Caki2 (cell line): ENCODE measurements around the gene BACH2. TPM values are rescaled to one million over a fixed set of nuclear protein-coding genes. Genes with fewer than 3 reads are reported as not detected.

Experiments
- DNase-seq: peaks from one replicate; pipeline ENCODE4 v3.0.0-alpha.2; 2015; ENCODE audit warnings: low read depth
- in situ Hi-C: cut with HindIII; loops from 2 replicates; pipeline ENCODE4 v1.10.0; 2016; ENCODE audit warnings: low sequenced_read_pairs, low pct_unique_long_range_greater_than_20kb, mixed read lengths
- total RNA-seq: library from RNA; depleted of rRNA; stranded (reverse); fragments of >200 nt; shearing (Covaris generic); gene quantifications from 2 replicates; pipeline ENCODE4 v1.2.3, GENCODE V29; 2014; ENCODE audit warnings: low replicate concordance

Gene BACH2
- total RNA-seq, 1 experiment from 2014 or later, result 8.1 TPM

DNA sequence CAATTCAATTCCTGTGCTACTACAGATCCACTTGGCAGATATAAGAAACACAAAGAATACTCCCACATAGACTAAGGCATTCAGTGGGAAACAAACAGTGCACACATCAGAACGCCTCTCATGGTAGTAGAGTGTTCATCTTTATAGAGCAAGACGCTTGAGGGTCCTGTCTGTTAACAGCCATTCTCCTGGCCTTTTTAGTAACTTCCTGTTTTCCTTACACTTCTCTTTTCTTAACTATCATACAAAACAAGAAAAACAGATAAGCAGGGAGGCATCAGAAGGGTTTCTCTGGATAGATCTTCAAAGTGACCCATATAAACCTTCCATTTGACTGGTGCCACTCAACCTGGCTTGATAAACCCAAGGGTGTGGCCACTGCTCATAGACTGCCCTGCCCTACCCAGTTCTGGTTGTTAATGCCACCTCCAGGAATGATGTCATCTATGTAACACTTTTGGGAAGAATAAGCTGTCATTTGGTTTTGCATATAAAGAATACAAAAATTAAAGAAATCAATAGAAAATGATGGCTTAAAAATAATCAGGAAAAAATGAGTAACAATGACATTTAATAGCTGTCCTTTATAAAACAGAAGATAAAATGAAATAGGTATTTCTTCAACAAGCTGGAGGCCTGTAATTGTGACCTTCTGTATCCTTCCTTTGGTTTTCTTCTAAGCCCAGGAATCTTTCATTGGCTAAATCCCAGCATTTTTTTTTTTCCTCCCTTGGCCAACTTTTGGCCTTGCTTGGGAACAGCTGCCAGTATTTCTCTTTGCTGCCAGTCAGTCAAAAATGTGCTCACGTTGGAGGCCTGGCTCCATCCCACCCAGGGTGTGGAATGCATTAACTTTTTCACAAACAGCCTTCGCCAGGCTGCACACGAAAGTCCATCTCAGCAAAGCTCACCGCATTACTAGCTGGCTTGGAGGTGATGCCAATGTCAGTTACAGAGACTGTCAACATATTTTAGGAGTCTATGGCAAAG, 298.9 kb downstream of the BACH2 start:
- in situ Hi-C loops, result loop anchor here (25.0 kb wide), 1 partner anchor 290 kb away; the partner anchor contains the start of gene BACH2
- no peak for DNase-seq

- in situ Hi-C loops, result loop anchor here (25.0 kb wide), 1 partner anchor 294 kb away; the partner anchor contains the start of gene BACH2
- DNase-seq, result no peak
Measured at GRCh38 chr6:89993411-89993810, 303.2 kb downstream of the BACH2 start.

DNA sequence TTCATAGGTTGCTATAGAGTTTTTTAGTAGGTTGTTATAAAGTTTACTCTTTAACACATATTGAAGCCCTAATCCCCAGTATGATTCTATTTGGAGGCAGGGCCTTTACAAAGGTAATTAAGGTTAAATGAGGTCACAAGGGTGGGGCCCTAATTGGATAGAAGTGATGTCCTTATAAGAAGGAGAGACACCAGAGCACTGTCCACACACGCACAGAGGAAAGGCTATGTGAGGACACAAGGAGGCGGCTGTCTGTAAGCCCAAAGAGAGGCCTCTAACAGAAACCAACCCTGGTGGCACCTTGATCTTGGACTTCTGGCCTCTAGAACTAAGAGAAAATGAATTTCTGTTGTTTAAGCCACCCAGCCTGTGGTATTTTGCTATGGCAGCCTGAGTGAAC, 303.8 kb downstream of the BACH2 start:
- in situ Hi-C loops, result loop anchor here (25.0 kb wide), 1 partner anchor 294 kb away; the partner anchor contains the start of gene BACH2
- no peak for DNase-seq

GRCh38 chr6:89989742-89990141, 306.9 kb downstream of the BACH2 start:
- DNase-seq, result no peak
- in situ Hi-C loops, result loop anchor here (25.0 kb wide), 1 partner anchor 298 kb away; the partner anchor contains the start of gene BACH2

GRCh38 chr6:89987830-89988229, 308.8 kb downstream of the BACH2 start:
- no peak for DNase-seq
- in situ Hi-C loops, result loop anchor here (25.0 kb wide), 1 partner anchor 299 kb away; the partner anchor contains the start of gene BACH2

DNA sequence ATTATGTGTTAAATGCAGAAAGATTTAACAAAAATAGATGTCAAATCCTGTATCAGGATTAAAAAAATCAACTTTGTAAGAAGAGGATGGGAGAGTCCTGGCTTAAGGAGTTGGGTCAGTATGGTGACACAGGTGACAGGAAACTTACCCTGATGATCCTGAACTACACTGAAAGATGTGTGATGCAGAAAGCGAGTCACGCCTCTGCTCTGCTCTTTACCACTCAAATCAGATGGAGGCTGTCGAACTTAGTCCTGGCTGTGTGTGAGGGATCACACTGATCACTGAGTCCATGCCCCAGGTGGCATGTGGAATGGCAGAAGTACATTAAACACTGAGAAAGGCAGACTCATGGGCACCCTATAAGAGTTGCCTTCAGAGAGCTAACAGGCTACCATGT, 309.5 kb downstream of the BACH2 start:
- in situ Hi-C loops, result loop anchor here (25.0 kb wide), 1 partner anchor 300 kb away; the partner anchor contains the start of gene BACH2
- no peak for DNase-seq

GRCh38 chr6:89986650-89987074, 310.0 kb downstream of the BACH2 start:
- DNase-seq, result no peak
- in situ Hi-C loops, result loop anchor here (25.0 kb wide), 1 partner anchor 301 kb away; the partner anchor contains the start of gene BACH2

GRCh38 chr6:89985751-89986493, 310.7 kb downstream of the BACH2 start:
- in situ Hi-C loops, result loop anchor here (25.0 kb wide), 1 partner anchor 301 kb away; the partner anchor contains the start of gene BACH2
- no peak for DNase-seq

- in situ Hi-C loops, result loop anchor here (25.0 kb wide), 1 partner anchor 302 kb away; the partner anchor contains the start of gene BACH2
- DNase-seq, result no peak
Measured at GRCh38 chr6:89984926-89985750, 311.5 kb downstream of the BACH2 start.

GRCh38 chr6:89980353-89980752, 316.3 kb downstream of the BACH2 start:
- in situ Hi-C loops, result loop anchor here (25.0 kb wide), 1 partner anchor 307 kb away; the partner anchor contains the start of gene BACH2

DNA sequence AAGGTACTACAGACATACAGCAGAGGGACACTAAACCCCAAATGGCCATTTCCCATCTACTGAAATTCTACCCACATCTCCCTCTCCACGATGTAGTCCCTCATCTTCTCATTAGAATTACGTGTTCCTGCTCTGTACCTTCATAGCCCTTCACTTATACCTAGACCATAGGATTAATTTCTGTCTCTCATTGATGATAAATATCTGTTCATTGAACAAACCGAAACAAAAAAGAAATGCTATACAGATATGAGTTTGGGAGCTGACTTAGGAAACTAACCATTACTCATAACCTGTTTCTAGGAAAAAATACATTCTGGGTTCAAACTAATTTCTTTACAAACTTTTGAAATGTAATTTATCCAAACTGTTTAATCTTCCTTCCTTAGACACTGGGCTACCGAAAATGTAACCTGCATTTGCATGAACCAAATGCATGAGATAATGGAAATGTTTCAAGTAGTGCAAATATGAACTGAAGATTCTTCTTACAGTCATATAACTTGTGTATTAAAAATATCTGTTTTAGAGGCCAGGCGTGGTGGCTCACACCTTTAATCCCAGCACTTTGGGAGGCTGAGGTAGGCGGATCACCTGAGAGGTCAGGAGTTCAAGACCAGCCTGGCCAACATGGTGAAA, 317.0 kb downstream of the BACH2 start:
- no peak for DNase-seq
- in situ Hi-C loops, result loop anchor here (25.0 kb wide), 1 partner anchor 308 kb away; the partner anchor contains the start of gene BACH2

More at GRCh38 chr6:89980353-89980752, 316.3 kb downstream of the BACH2 start:
- no peak for DNase-seq

DNA sequence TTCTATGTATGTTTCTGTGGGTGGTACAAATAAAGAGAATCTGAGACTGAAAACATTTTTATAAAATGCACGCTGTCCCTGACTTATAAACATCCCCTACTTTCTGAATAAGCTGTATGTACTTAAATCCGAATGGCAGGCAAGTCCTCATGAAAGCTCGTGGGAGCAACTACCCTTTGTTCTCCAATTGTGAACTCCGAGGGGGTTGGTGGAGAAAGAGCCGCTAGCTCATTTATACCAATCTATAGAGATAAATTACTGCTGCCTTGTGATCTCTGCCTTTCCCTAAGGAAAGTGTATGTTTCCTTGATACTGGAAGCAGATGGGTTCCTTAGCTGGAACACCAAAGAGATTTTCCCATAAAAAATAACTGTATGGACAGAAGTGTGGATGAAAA, 317.9 kb downstream of the BACH2 start:
- in situ Hi-C loops, result loop anchor here (25.0 kb wide), 1 partner anchor 309 kb away; the partner anchor contains the start of gene BACH2
- no peak for DNase-seq

DNA sequence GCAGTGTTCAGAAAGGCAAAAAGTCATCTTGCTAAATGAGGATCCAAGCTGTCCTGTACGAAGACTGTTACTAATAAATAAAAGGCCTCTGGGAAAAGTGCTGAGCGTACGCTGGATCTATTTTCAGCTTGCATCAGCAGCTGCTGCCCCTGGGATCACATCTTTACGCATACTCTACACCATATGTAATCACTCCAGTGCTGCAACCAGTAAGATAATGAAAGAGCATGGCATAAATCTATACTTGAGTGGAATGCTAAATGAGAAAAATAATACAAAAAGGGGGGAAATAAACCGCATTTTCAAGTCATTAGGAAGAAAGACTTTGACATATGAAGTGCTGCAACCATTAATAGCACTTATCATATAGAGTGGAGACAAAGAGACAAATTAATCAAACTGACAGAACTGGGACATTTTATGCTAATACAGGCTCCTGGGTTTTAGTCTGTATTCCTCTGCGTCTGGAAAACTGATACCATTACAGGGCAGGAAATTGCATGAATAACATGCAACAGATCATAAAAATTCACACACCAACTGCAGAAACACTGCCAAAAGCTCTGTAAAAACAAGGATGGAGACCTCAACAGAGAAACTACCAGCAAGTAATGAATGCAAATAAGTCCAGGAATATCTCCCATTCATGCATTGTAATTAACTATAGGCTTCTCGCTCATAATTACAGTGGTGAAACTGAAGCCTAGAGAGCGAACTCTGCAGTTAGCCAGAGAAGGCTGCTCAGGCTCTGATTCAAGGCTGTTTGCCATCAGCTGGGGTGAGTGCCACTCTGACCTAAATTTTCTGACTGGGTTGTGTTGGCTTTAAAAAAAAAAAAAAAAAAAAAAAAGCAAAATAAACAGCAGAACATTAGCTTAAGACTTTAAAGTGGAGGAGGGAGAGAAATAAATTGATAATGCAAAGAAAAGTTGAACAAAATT, 318.6 kb downstream of the BACH2 start:
- no peak for DNase-seq
- in situ Hi-C loops, result loop anchor here (25.0 kb wide), 1 partner anchor 309 kb away; the partner anchor contains the start of gene BACH2

GRCh38 chr6:89976694-89977020, 320.0 kb downstream of the BACH2 start:
- in situ Hi-C loops, result loop anchor here (25.0 kb wide), 1 partner anchor 311 kb away; the partner anchor contains the start of gene BACH2
- no peak for DNase-seq

DNA sequence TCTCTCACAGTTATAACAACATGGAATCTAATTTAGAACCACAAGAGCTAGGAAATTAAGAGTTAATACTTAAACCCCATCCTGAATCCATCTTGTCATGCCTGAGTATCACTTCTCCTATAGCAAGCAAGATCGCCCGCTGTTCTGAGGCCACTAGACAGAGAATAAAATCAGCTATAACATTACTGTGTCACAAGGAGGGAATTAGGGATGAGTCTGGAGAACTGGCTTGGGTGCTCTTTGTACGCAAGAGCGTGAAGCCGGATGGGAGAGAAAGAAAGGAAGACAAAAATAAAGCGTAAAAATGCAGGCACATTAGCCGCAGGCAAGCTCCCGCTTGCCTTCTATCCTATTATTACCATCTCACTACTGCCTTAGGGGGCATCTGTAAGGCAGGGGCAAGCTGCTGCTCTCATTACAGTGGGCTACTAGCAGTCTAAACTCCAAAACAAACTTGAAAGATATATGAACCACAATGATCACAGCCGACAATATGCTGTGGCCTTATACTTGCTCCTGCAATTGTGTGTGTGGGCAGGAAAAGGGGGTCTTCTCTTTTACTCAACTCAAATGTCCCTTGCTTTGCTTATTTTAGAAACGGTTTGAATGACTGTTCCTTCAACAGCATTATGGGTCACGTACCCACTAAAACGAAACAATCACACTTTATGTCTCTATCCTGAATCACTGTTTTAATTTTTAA, 320.5 kb downstream of the BACH2 start:
- in situ Hi-C loops, result loop anchor here (25.0 kb wide), 1 partner anchor 311 kb away; the partner anchor contains the start of gene BACH2

More for the DNA sequence above, 320.5 kb downstream of the BACH2 start:
- DNase-seq, result peak; percentile 56
